Transverse colon (tissue), 4 donors: ENCODE results near the gene CALR.

Experiments
- CTCF ChIP-seq, 5 experiments: fragments of 200-600 bp in 3 of 5; fragments of 450-650 bp in 2 of 5; sonication (generic) in 3 of 5; IDR thresholded peaks; 1 replicate in 2 of 5; 2 replicates in 3 of 5; pipeline ENCODE4 v1.5.1; 2016 to 2017; ENCODE audit warnings: antibody characterized with exemption in 5 of 5, inconsistent platforms in 3 of 5, mild to moderate bottlenecking in 2 of 5, moderate library complexity in 1 of 5
- EP300 ChIP-seq: sonication (generic); formaldehyde crosslinking; IDR thresholded peaks from one replicate; pipeline ENCODE4 v1.6.1; 2017; ENCODE audit warnings: antibody characterized with exemption, low read depth
- POLR2A ChIP-seq: fragments of 450-650 bp; IDR thresholded peaks from one replicate; pipeline ENCODE4 v1.6.1; 2016; ENCODE audit warnings: antibody characterized with exemption, mild to moderate bottlenecking, moderate library complexity
- POLR2AphosphoS5 ChIP-seq, 3 donors: sonication (generic); formaldehyde crosslinking; IDR thresholded peaks; one replicate each; pipeline ENCODE4 v1.6.1; 2016; ENCODE audit warnings: antibody characterized with exemption in 3 of 3

DNA sequence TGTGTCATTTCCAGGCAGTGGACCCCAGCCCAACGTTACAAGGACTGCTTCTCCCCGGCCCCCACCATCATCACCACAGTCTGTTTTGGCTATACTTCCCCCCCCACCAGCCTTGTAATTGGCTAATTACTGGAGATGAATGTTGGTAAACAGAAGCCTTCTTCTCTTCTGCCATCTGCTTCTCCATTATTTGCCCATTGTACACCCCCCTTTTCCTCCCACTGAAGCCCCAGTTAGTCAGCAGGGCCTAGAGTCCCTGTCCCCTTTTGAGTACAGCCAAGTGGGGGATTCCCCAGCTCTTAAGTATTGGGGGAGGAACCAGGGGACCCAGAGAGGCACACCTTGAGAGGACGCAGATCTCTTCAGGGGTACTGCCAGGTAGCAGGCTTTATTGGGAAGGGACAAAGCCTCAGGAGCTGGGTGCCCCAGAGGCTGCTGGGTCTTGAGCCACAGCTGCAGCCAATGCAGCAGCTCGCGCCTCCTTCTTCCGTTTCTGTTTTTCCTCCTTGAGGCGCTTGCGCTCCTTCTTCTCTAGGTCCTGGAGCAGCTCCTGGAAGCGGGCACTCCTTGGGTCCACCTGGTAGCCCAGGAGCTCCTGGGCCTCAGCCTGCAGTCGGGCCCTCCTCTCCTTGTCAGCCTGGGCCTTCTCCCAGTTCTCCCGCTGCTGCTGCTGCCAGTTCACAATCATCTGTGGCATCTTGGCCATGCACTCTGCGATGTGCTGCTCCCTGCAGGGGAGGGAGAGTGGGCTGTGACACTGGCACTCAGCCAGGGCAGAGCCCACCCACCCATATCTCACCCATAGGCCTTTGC lies 15.6 kb downstream of the CALR start:
- TF ChIP-seq POLR2A, result no peak
- no peak for TF ChIP-seq EP300
- no peak for TF ChIP-seq CTCF (IDR thresholded peaks at IDR 0.05)
- no peak for TF ChIP-seq POLR2AphosphoS5 (IDR thresholded peaks at IDR 0.05)
